SK-N-MC (cell line): ENCODE measurements around the gene CFAP69.

Experiments used
- EZH2 ChIP-seq: fragments of 200-600 bp; sonication (generic); IDR thresholded peaks from one replicate; pipeline ENCODE4 v1.6.1; 2017; ENCODE audit warnings: antibody characterized with exemption
- FOXP2 ChIP-seq: optimal IDR thresholded peaks from 2 replicates; pipeline ENCODE3; 2011; ENCODE audit warnings: mild to moderate bottlenecking, moderate library complexity; ENCODE audit not compliant: insufficient read depth; ENCODE audit errors: extremely low read length, control extremely low read depth
- POLR2AphosphoS5 ChIP-seq: IDR thresholded peaks from 2 replicates; pipeline ENCODE4 v1.6.1; 2012; ENCODE audit warnings: mild to moderate bottlenecking, low read depth, low read length, borderline replicate concordance

DNA sequence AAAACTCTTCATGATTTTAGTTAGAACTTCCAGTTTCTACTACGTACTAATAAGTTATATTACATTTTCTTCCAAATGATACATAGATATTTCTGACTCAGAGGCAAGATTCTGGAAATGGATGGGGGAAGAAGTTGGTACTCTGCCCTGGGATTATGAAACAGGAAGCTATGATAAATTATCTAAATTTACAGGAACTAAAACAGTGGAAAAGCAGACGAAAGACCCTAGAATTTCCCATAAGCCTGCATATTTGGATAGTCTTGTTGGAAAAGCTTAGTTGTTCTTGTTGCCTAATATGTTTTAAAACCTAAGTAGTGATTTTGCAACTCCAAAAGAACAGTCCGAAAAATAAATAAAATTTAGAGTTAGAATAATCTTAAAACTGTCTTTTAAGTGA lies 21.8 kb downstream of the CFAP69 start:
- TF ChIP-seq EZH2 (no peak), FOXP2 (no peak), POLR2AphosphoS5 (no peak; the same call in 1 of the 2 replicates)
